Hepatocyte (in vitro differentiated cells): ENCODE measurements around the gene HEBP2. TPM values are rescaled to one million over a fixed set of nuclear protein-coding genes. Genes with fewer than 3 reads are reported as not detected.

Experiments
- DNase-seq: peaks from one replicate; pipeline ENCODE4 v3.0.0-alpha.2; 2016; ENCODE audit warnings: low spot score
- H2AFZ ChIP-seq: fragments of 200-600 bp; sonication (generic); 2 replicates; pipeline ENCODE4 v1.6.0; 2016; ENCODE audit warnings: antibody characterized with exemption, mild to moderate bottlenecking
- H3K27ac ChIP-seq: fragments of 200-600 bp; sonication (generic); 2 replicates; pipeline ENCODE4 v1.5.1; 2016; ENCODE audit warnings: mild to moderate bottlenecking
- H3K27me3 ChIP-seq: fragments of 200-600 bp; sonication (generic); 2 replicates; pipeline ENCODE4 v1.6.1; 2016
- H3K36me3 ChIP-seq: fragments of 200-600 bp; sonication (generic); replicated peaks from 2 replicates; pipeline ENCODE4 v1.5.1; 2016; ENCODE audit warnings: low read depth; ENCODE audit not compliant: insufficient read depth
- H3K4me1 ChIP-seq: fragments of 200-600 bp; sonication (generic); 2 replicates; pipeline ENCODE4 v1.5.1; 2016; ENCODE audit warnings: mild to moderate bottlenecking, moderate library complexity; ENCODE audit not compliant: insufficient read depth
- H3K4me2 ChIP-seq: fragments of 200-600 bp; sonication (generic); 2 replicates; pipeline ENCODE4 v1.6.0; 2016
- H3K4me3 ChIP-seq: fragments of 200-600 bp; sonication (generic); 2 replicates; pipeline ENCODE4 v1.5.1; 2016; ENCODE audit warnings: mild to moderate bottlenecking
- H3K79me2 ChIP-seq: fragments of 200-600 bp; sonication (generic); 2 replicates; pipeline ENCODE4 v1.6.0; 2017; ENCODE audit warnings: mild to moderate bottlenecking
- H3K9me2 ChIP-seq: fragments of 200-600 bp; sonication (generic); replicated peaks from 2 replicates; pipeline ENCODE4 v1.6.0; 2017; ENCODE audit warnings: mild to moderate bottlenecking; ENCODE audit not compliant: insufficient read depth
- H3K9me3 ChIP-seq: fragments of 200-600 bp; sonication (generic); 2 replicates; pipeline ENCODE4 v1.5.1; 2016; ENCODE audit warnings: low read depth, mild to moderate bottlenecking
- H4K20me1 ChIP-seq: fragments of 200-600 bp; sonication (generic); 2 replicates; pipeline ENCODE4 v1.6.0; 2016; ENCODE audit warnings: mild to moderate bottlenecking; ENCODE audit not compliant: insufficient read depth, poor library complexity, severe bottlenecking
- CTCF ChIP-seq: fragments of 200-600 bp; sonication (generic); IDR thresholded peaks from 2 replicates; pipeline ENCODE4 v1.5.1; 2016; ENCODE audit warnings: antibody characterized with exemption, mild to moderate bottlenecking; ENCODE audit not compliant: poor library complexity
- EZH2 ChIP-seq: fragments of 200-600 bp; sonication (generic); IDR thresholded peaks from 2 replicates; pipeline ENCODE4 v1.6.1; 2016; ENCODE audit warnings: antibody characterized with exemption, mild to moderate bottlenecking, borderline replicate concordance
- EZH2phosphoT487 ChIP-seq: fragments of 200-600 bp; sonication (generic); IDR thresholded peaks from one replicate; pipeline ENCODE4 v1.6.1; 2018; ENCODE audit warnings: antibody characterized with exemption, mild to moderate bottlenecking, low read depth, moderate library complexity; ENCODE audit not compliant: unreplicated experiment, severe bottlenecking
- WGBS: methylation state at CpG from one replicate; pipeline ENCODE4 v1.1.6; 2016; ENCODE audit warnings: low lambda C conversion rate; ENCODE audit errors: missing lambda C conversion rate; 5-methylcytosine and 5-hydroxymethylcytosine counted together
- polyA plus RNA-seq: library from polyadenylated mRNA; unstranded; fragments of >200 nt; fragmentation: Nextera tagmentation; extraction: Ambion mirVana; gene quantifications from 2 replicates; pipeline ENCODE4 v1.2.1, GENCODE V29; 2016
- total RNA-seq: library from RNA; depleted of rRNA; stranded (reverse); fragments of >200 nt; gene quantifications from 2 replicates; pipeline ENCODE4 v1.2.3, GENCODE V29; 2014

HEBP2 gene
- total and polyA plus RNA-seq, 2 experiments from 2014 or later = 21.6 to 79.0 TPM

GRCh38 chr6:138427701-138428100 is 23.7 kb downstream of the HEBP2 start:
- Histone ChIP-seq H2AFZ (no peak overlapping the region), H3K9me2 (no peaks in the 10 kb centered on the region), H3K27me3 (no peaks in the 10 kb centered on the region), H3K4me2 (no peak overlapping the region), H3K36me3 (no peaks in the 10 kb centered on the region), H3K4me1 (no peaks in the 10 kb centered on the region), H3K79me2 (no peaks in the 10 kb centered on the region), H3K9me3 (no peaks in the 10 kb centered on the region), H3K4me3 (no peak overlapping the region), H3K27ac (no peak overlapping the region), H4K20me1 (no peaks in the 10 kb centered on the region)
- no peak for TF ChIP-seq CTCF
- no peak for TF ChIP-seq EZH2phosphoT487
- TF ChIP-seq EZH2 = no peak
- no peak for DNase-seq
- 91% methylated on average over 8 of the region's 8 CpGs for WGBS

GRCh38 chr6:138428944-138429598 is 25.0 kb downstream of the HEBP2 start:
- no peaks in the 10 kb centered on the region for H3K79me2 ChIP-seq
- H3K36me3 ChIP-seq = no peaks in the 10 kb centered on the region
- TF ChIP-seq EZH2 = no peak
- TF ChIP-seq CTCF = peak; percentile 70
- no peaks in the 10 kb centered on the region for H3K4me1 ChIP-seq
- no peaks in the 10 kb centered on the region for H3K9me2 ChIP-seq
- no peaks in the 10 kb centered on the region for H4K20me1 ChIP-seq
- WGBS = 46% methylated on average over 8 of the region's 8 CpGs
- no peaks in the 10 kb centered on the region for H3K9me3 ChIP-seq
- no peak overlapping the region for H2AFZ ChIP-seq
- no peaks in the 10 kb centered on the region for H3K27me3 ChIP-seq
- peak overlapping the region; percentile 2 for H3K4me2 ChIP-seq
- H3K27ac ChIP-seq = peak overlapping the region; percentile 20
- no peak overlapping the region for H3K4me3 ChIP-seq
- peak; percentile 69 for DNase-seq

GRCh38 chr6:138429761-138430160 is 25.7 kb downstream of the HEBP2 start:
- Histone ChIP-seq H3K27ac (peak overlapping the region; percentile 20), H4K20me1 (no peaks in the 10 kb centered on the region), H3K79me2 (peaks cover under 1% of the 10 kb centered on the region), H3K4me2 (peak overlapping the region; percentile 2), H3K9me2 (no peaks in the 10 kb centered on the region), H3K36me3 (no peaks in the 10 kb centered on the region), H3K27me3 (no peaks in the 10 kb centered on the region), H2AFZ (no peak overlapping the region), H3K4me1 (no peaks in the 10 kb centered on the region), H3K9me3 (no peaks in the 10 kb centered on the region), H3K4me3 (no peak overlapping the region)
- WGBS = 72% methylated on average over 12 of the region's 12 CpGs
- DNase-seq = no peak
- TF ChIP-seq EZH2 (no peak), CTCF (no peak), EZH2phosphoT487 (no peak)
